GM12873 (cell line): ENCODE results near the gene RGMA.

Experiments used
- CTCF ChIP-seq: IDR thresholded peaks from 2 replicates; pipeline ENCODE4 v1.5.1; 2012; ENCODE audit warnings: low read depth, mild to moderate bottlenecking, moderate library complexity, low read length, control low read depth; ENCODE audit not compliant: insufficient read depth; ENCODE audit errors: missing control alignments

The RGMA gene

DNA sequence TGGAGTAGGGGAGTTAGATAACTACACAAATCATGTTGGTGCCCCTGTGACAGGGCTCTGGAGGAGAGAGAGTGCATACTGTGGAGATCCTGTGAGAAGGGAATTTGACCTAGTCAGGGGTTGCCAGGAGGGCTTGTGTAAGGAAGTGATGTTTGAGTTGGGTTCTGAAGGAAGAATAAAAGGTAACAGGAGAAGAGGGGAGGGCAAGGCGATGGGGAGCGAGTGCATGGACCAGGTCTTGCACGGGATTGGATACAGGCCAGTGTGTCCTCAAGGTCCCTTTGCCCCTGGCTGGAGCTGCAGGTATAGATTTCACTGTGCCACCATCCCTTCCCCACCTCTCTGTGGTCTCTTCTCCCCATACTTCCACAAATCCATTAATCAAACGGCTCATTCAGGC lies 83.9 kb downstream of the RGMA start:
- TF ChIP-seq CTCF = no peak

DNA sequence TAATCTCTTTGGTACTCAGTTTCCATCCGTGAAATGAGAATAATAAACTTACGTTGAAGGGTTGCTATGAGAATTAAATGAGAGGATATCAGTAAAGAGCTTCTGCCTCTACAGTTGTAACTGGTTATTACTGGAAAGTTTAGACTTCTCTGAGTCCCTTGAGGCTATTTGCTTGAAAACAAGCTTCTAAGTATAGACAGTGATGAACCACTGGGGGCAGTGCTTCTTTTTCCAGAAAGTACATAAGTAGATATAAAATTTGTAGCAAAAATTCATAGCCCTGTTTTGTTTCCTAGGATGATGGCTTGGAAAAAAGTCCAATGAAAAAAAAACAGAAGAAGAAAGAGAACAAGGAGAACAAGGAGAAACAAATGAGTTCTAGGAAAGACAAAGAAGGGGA lies 87.1 kb downstream of the RGMA start:
- peak; percentile 7 for TF ChIP-seq CTCF

- TF ChIP-seq CTCF = no peak
Measured at GRCh38 chr15:93001156-93001555, 87.9 kb downstream of the RGMA start.

DNA sequence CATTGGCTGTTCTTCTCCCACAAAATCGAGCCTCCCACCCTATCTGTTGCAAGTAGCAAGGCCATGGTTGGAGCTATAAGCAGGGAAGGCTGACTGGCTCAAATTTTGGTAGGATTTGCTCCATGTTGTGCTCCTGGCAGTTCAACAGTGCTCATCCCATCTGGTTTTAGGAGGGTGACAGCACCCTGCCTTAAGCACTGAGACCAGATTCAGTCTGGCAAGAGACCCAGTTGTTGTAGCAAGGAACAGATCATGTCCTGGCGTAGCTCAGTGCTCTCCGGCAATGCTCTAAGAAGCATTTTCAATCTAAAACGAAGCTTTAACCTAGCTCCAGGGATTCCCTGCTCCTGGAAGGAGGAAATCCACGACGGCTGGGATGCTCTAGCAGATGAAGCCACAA lies 91.2 kb downstream of the RGMA start:
- no peak for TF ChIP-seq CTCF

DNA sequence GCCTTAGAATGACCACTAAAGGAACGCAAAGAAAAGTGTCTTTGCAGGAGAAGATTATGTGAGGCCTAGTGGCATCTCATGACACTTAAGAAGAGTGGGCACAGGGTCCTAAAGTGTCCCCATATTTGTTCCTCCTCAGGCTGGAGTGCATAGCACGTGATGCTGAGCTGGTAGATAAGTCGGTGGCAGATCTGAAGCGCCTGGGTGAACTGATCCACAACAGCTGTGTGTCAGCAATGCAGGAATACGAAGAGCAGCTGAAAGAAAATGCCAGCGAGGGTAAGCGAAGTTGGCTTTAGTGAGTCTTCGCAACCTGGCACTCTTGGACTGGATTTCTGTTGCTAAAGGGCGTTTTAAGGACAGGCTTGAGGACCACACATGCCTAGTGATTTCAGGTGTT lies 96.3 kb downstream of the RGMA start:
- no peak for TF ChIP-seq CTCF

- no peak for TF ChIP-seq CTCF
Measured at GRCh38 chr15:92990031-92990430, 99.0 kb downstream of the RGMA start.

DNA sequence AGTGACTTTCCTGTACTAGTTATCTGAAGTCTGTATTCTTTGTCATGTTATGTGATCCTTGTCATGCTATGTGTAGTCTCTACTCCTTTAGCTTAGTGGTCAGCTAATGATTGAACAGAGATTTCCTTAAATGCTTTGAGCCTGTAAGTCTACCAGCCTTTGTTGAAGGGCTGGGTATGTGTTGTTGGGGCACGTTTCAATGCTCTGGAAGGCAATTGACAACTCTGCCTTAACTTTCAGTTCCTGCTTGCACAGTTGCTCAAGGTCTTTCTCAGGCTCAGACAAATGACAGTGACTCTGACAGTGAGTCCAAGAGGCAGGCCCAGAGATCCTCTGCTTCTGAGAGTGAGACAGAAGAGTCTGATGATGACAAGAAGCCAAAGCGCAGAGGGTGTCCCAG lies 99.5 kb downstream of the RGMA start:
- TF ChIP-seq CTCF = no peak
